ENCODE measurements around the gene TBC1D22A.

GRCh38 chr22:47052236-47053012, 290.0 kb downstream of the TBC1D22A start:
- TF ChIP-seq, protein P1, sequence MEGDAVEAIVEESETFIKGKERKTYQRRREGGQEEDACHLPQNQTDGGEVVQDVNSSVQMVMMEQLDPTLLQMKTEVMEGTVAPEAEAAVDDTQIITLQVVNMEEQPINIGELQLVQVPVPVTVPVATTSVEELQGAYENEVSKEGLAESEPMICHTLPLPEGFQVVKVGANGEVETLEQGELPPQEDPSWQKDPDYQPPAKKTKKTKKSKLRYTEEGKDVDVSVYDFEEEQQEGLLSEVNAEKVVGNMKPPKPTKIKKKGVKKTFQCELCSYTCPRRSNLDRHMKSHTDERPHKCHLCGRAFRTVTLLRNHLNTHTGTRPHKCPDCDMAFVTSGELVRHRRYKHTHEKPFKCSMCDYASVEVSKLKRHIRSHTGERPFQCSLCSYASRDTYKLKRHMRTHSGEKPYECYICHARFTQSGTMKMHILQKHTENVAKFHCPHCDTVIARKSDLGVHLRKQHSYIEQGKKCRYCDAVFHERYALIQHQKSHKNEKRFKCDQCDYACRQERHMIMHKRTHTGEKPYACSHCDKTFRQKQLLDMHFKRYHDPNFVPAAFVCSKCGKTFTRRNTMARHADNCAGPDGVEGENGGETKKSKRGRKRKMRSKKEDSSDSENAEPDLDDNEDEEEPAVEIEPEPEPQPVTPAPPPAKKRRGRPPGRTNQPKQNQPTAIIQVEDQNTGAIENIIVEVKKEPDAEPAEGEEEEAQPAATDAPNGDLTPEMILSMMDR (conservative IDR thresholded peaks at IDR 0.05; ENCODE audit: low read length), result no peak
- TF ChIP-seq EZH2phosphoT487 (IDR thresholded peaks at IDR 0.05; ENCODE audit: borderline replicate concordance, low read depth, low read length), result no peak

Data from OCI-LY7 (cell line).